ENCODE measurements around the gene MAPK7.

GRCh38 chr17:19386974-19387920, 8.9 kb downstream of the MAPK7 start, which contains the start of gene MFAP4:
- no peak for TF ChIP-seq POLR2A (IDR thresholded peaks at IDR 0.05)
- no peak for TF ChIP-seq CTCF (IDR thresholded peaks at IDR 0.05)
